Measurements from ENCODE around the gene NOXO1.
"Not testable (repeated sequence)": the region's sequence is repeated elsewhere in the genome, so short reads cannot be mapped to it uniquely, and the experiment has no call there.

The NOXO1 gene

GRCh38 chr16:1977875-1978268 is 3.4 kb downstream of the NOXO1 start:
- no peak for DNase-seq

GRCh38 chr16:1976951-1977874 is 4.1 kb downstream of the NOXO1 start:
- DNase-seq = no peak

GRCh38 chr16:1976216-1976520 is 5.1 kb downstream of the NOXO1 start:
- no peak for DNase-seq

GRCh38 chr16:1975432-1976215 is 5.6 kb downstream of the NOXO1 start:
- DNase-seq = no peak

- no peak for DNase-seq
Measured at GRCh38 chr16:1974157-1975070, 6.9 kb downstream of the NOXO1 start.

- no peak for DNase-seq
Measured at GRCh38 chr16:1973461-1974156, 7.7 kb downstream of the NOXO1 start.

GRCh38 chr16:1972490-1972877 is 8.8 kb downstream of the NOXO1 start:
- DNase-seq = no peak

- peak; percentile 94 for DNase-seq
Measured at GRCh38 chr16:1971796-1972489, 9.3 kb downstream of the NOXO1 start, which contains the start of gene TBL3. TBL3 (plus strand) TSS chr16:1972053; CDS start chr16:1972165, 112 bp downstream.

- no peak for DNase-seq
Measured at GRCh38 chr16:1968146-1968953, 12.9 kb downstream of the NOXO1 start.

GRCh38 chr16:1966460-1966859 is 14.8 kb downstream of the NOXO1 start, which contains the start of gene RNF151:
RNF151 (plus strand) TSS chr16:1966856; CDS start chr16:1966882, 26 bp downstream.
- no peak for DNase-seq

GRCh38 chr16:1965396-1966001 is 15.8 kb downstream of the NOXO1 start:
- DNase-seq = no peak

GRCh38 chr16:1964506-1965395 is 16.5 kb downstream of the NOXO1 start, which contains the start of gene RPS2:
RPS2 (minus strand) TSS chr16:1964826; CDS start chr16:1964625, 201 bp downstream.
- peak; percentile 96 for DNase-seq

- DNase-seq = peak; percentile 44
Measured at GRCh38 chr16:1963806-1964505, 17.3 kb downstream of the NOXO1 start.

- not testable (repeated sequence) for DNase-seq
Measured at GRCh38 chr16:1962161-1963153, 18.8 kb downstream of the NOXO1 start.

GRCh38 chr16:1961651-1962067 is 19.6 kb downstream of the NOXO1 start:
- no peak for DNase-seq

GRCh38 chr16:1960665-1961630 is 20.3 kb downstream of the NOXO1 start:
- peak; percentile 53 for DNase-seq

Measured in stimulated activated CD4-positive, alpha-beta T cell treated with anti-CD3 and anti-CD28 coated beads, Interleukin-12 subunit alpha, Interleukin-12 subunit beta, amount 100 ng/mL, for 4 hours (primary cell).